Peyer's patch (tissue), 4 donors: ENCODE results near the gene PCDHB16.

Source experiments
- POLR2A ChIP-seq, 2 donors: fragments of 450-650 bp; IDR thresholded peaks; one replicate each; pipeline ENCODE4 v1.5.1; 2017; ENCODE audit warnings: antibody characterized with exemption in 2 of 2, mild to moderate bottlenecking in 2 of 2, moderate library complexity in 2 of 2
- TF ChIP-seq, protein P1 (sequence below), 6 experiments: fragments of 450-650 bp in 4 of 6; fragments of 200-600 bp in 2 of 6; sonication (generic) in 1 of 6; IDR thresholded peaks; one replicate each; pipeline ENCODE4 v1.5.1; 2017 to 2019; ENCODE audit warnings: antibody characterized with exemption in 6 of 6, mild to moderate bottlenecking in 3 of 6, moderate library complexity in 1 of 6

DNA sequence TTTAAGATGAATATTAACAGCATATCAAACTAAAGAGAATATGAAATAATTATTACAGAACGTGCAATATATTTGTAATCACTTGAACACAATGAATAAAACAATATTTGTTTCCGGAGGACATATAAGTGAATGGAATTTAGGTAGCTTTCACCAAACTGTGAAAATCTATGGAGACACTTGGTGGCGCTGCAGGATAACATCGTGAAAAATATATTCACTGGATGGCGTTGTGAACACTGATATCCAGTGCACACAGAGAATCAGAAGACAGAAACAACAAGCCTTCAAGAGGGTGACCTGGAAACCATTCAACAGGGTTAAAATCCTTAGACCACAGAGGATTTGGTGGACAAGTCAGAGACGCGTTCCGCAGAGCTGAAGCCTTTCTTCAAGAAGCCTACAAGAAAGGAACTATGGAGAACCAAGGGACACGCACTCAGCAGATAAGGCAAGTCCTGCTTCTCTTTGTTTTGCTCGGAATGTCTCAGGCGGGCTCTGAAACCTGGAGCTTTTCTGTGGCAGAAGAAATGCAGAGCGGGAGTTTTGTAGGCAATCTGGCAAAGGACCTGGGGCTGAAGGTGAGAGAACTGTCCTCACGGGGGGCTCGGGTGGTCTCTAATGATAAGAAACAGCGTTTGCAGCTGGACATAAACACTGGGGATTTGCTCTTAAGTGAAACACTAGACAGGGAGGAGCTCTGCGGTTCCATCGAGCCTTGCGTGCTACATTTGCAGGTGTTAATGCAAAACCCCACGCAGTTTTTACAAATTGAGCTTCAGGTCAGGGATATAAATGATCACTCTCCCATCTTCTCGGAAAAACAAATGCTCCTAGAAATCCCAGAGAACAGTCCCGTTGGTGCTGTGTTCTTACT lies 17.4 kb downstream of the PCDHB16 start, which contains the start of gene PCDHB11:
- TF ChIP-seq, protein P1, sequence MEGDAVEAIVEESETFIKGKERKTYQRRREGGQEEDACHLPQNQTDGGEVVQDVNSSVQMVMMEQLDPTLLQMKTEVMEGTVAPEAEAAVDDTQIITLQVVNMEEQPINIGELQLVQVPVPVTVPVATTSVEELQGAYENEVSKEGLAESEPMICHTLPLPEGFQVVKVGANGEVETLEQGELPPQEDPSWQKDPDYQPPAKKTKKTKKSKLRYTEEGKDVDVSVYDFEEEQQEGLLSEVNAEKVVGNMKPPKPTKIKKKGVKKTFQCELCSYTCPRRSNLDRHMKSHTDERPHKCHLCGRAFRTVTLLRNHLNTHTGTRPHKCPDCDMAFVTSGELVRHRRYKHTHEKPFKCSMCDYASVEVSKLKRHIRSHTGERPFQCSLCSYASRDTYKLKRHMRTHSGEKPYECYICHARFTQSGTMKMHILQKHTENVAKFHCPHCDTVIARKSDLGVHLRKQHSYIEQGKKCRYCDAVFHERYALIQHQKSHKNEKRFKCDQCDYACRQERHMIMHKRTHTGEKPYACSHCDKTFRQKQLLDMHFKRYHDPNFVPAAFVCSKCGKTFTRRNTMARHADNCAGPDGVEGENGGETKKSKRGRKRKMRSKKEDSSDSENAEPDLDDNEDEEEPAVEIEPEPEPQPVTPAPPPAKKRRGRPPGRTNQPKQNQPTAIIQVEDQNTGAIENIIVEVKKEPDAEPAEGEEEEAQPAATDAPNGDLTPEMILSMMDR (IDR thresholded peaks at IDR 0.05): peak in 1 of 6 experiments; percentile 10
- no peak for TF ChIP-seq POLR2A (IDR thresholded peaks at IDR 0.05)
